Muscle of leg (tissue), 16 donors: ENCODE measurements around the gene FAM133A. TPM values are rescaled to one million over a fixed set of nuclear protein-coding genes. Genes with fewer than 3 reads are reported as not detected.

Experiments
- DNase-seq: peaks from one replicate; pipeline ENCODE4 v3.0.0; 2013
- H3K27ac ChIP-seq: one replicate; pipeline ENCODE4 v1.5.1; 2013; ENCODE audit warnings: mild to moderate bottlenecking, low read length, control low read depth
- H3K27me3 ChIP-seq: one replicate; pipeline ENCODE4 v1.6.1; 2013; ENCODE audit warnings: low read length; ENCODE audit not compliant: control insufficient read depth, insufficient read depth
- H3K36me3 ChIP-seq: one replicate; pipeline ENCODE4 v1.6.1; 2013; ENCODE audit warnings: low read length; ENCODE audit not compliant: control insufficient read depth, insufficient read depth
- H3K4me1 ChIP-seq: one replicate; pipeline ENCODE4 v1.6.1; 2013; ENCODE audit warnings: low read length; ENCODE audit not compliant: control insufficient read depth, insufficient read depth
- H3K4me3 ChIP-seq: one replicate; pipeline ENCODE4 v1.5.1; 2013; ENCODE audit warnings: low read length, control low read depth
- H3K9me3 ChIP-seq: replicated peaks from 2 replicates; pipeline ENCODE4 v1.6.1; 2013; ENCODE audit warnings: low read depth, low read length; ENCODE audit not compliant: control insufficient read depth
- WGBS: methylation state at CpG from one replicate; pipeline ENCODE4 v1.1.5; 2013; ENCODE audit warnings: missing lambda C conversion rate; ENCODE audit not compliant: insufficient coverage; 5-methylcytosine and 5-hydroxymethylcytosine counted together
- long read RNA-seq, 11 donors: transcript quantifications; one replicate each; lab custom pipeline, GENCODE V29; 2026
- polyA plus RNA-seq, 8 donors: library from polyadenylated mRNA; unstranded; fragments of 120-200 nt; gene quantifications; one replicate each; pipeline versions ENCODE4 v1.2.1 to v1.2.3, GENCODE V29; 2013; ENCODE audit warnings: inconsistent platforms in 1 of 8, low replicate concordance in 1 of 8; ENCODE audit not compliant: insufficient read length in 8 of 8, insufficient read depth in 1 of 8
- total RNA-seq: library from RNA; stranded (reverse); fragments of 120-200 nt; gene quantifications from one replicate; pipeline ENCODE4 v1.2.4, GENCODE V29; 2013

FAM133A gene
- 0.49 TPM for total RNA-seq
- polyA plus RNA-seq = under 1 TPM; 0.08 to 0.45 (median 0.31) TPM
- long read RNA-seq, donor 1 = 0 reads
- long read RNA-seq, donor 2 = 0 reads
- long read RNA-seq, donor 3 = 0 reads
- long read RNA-seq, donor 4 = 0 reads
- long read RNA-seq, donor 5 = 0 reads
- long read RNA-seq, donor 6 = 0 reads
- long read RNA-seq, donor 7 = 0 reads
- long read RNA-seq, donor 8 = 0 reads
- long read RNA-seq, donor 9 = 0 reads
- long read RNA-seq, donor 10 = 0 reads
- long read RNA-seq, donor 11 = 0 reads

- peak within 1 kb of the TSS; percentile 78 for H3K27ac ChIP-seq
- H3K4me1 ChIP-seq = no peaks in the 10 kb centered on the region
- H3K4me3 ChIP-seq = peak within 1 kb of the TSS; percentile 63
- WGBS = no CpG with 5 or more reads among the region's 11 CpGs
- peak; percentile 65 for DNase-seq
- H3K9me3 ChIP-seq = no peaks in the 10 kb centered on the region
- H3K27me3 ChIP-seq = peaks cover 15% of the 10 kb centered on the region
- H3K36me3 ChIP-seq = no peaks in the 10 kb centered on the region
These were observed at the start of gene FAM133A for GRCh38 chrX:93673869-93674271. Gene FAM133A (plus strand): TSS chrX:93674206. CDS start chrX:93709420, 35,214 bp downstream.

GRCh38 chrX:93637591-93637990, 36.4 kb upstream of the FAM133A start:
- no peak overlapping the region for H3K27ac ChIP-seq
- H3K36me3 ChIP-seq = no peaks in the 10 kb centered on the region
- H3K9me3 ChIP-seq = peaks cover 5% of the 10 kb centered on the region
- 84% methylated on average over 2 of the region's 2 CpGs for WGBS
- no peak overlapping the region for H3K4me3 ChIP-seq
- no peak for DNase-seq
- H3K27me3 ChIP-seq = no peaks in the 10 kb centered on the region
- H3K4me1 ChIP-seq = no peaks in the 10 kb centered on the region

- H3K9me3 ChIP-seq = peaks cover 4% of the 10 kb centered on the region
- no peak for DNase-seq
- no peaks in the 10 kb centered on the region for H3K4me1 ChIP-seq
- 75% methylated on average over 1 of the region's 1 CpG for WGBS
- H3K4me3 ChIP-seq = no peak overlapping the region
- H3K27ac ChIP-seq = no peak overlapping the region
- peaks cover 3% of the 10 kb centered on the region for H3K27me3 ChIP-seq
- H3K36me3 ChIP-seq = no peaks in the 10 kb centered on the region
These were observed 24.6 kb upstream of the FAM133A start for GRCh38 chrX:93649381-93649780.

- no peaks in the 10 kb centered on the region for H3K9me3 ChIP-seq
- peaks cover 5% of the 10 kb centered on the region for H3K27me3 ChIP-seq
- H3K27ac ChIP-seq = no peak overlapping the region
- no peaks in the 10 kb centered on the region for H3K36me3 ChIP-seq
- no peaks in the 10 kb centered on the region for H3K4me1 ChIP-seq
- 88% methylated on average over 5 of the region's 7 CpGs for WGBS
- DNase-seq = no peak
- no peak overlapping the region for H3K4me3 ChIP-seq
These were observed 13.4 kb upstream of the FAM133A start for GRCh38 chrX:93660575-93660974.

DNA sequence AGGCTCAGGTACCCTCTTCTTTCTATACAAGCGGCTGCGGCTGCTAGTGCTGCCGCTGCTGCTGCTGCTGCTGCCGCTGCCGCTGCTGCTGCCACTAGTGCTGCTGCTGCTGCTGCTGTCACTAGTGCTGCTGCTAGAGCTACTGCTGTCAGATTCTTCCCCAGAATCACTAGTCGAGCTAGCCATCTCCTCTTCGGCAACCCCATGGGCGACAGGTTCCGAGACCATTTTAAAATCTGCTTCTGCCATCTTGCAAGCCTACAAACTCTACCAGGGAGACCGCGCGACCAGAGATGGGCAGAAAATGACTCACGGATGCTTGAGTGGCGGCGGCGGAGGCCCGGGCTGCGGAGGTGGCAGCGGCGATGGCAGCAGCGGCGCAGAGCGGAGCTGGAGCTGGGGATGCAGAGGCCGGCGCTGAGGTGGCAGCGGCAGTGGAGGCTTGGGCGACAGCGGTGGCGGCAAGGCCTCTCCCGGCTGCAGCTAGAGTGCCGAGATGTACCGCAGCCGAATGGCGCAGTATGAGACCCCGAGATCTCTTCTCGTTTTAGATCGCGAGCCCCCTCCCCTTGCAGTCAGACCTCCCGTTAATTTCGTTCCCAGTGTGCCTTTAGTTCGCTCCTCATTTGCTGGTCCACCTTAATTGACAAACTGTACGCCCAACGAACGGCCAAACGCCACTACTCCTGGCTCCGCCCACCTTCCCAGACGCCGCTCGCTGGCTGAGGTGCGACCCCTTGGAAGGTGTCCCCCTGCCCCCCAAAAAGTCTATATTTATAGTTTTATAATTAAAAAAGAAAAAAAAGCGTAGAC, 744 bp upstream of the FAM133A start, which contains the start of gene NAP1L3:
NAP1L3 (minus strand) TSS at position 523 of the 813 bp plus-strand sequence; CDS start at position 249, 274 bp downstream.
- WGBS = 2% methylated on average over 40 of the region's 51 CpGs
- H3K36me3 ChIP-seq = no peaks in the 10 kb centered on the region
- peaks cover 15% of the 10 kb centered on the region for H3K27me3 ChIP-seq
- H3K9me3 ChIP-seq = no peaks in the 10 kb centered on the region
- H3K4me3 ChIP-seq = peak within 1 kb of the TSS; percentile 63
- no peaks in the 10 kb centered on the region for H3K4me1 ChIP-seq
- peak within 1 kb of the TSS; percentile 78 for H3K27ac ChIP-seq
- peak; percentile 95 for DNase-seq

GRCh38 chrX:93695981-93696380, 22.0 kb downstream of the FAM133A start:
- no peaks in the 10 kb centered on the region for H3K36me3 ChIP-seq
- WGBS = 90% methylated on average over 5 of the region's 6 CpGs

GRCh38 chrX:93703701-93704100, 29.7 kb downstream of the FAM133A start:
- no peak for DNase-seq

More at GRCh38 chrX:93695981-93696380, 22.0 kb downstream of the FAM133A start:
- no peak for DNase-seq
- Histone ChIP-seq H3K27ac (no peak overlapping the region), H3K4me3 (no peak overlapping the region), H3K9me3 (no peaks in the 10 kb centered on the region), H3K27me3 (peaks cover 2% of the 10 kb centered on the region), H3K4me1 (no peaks in the 10 kb centered on the region)

DNA sequence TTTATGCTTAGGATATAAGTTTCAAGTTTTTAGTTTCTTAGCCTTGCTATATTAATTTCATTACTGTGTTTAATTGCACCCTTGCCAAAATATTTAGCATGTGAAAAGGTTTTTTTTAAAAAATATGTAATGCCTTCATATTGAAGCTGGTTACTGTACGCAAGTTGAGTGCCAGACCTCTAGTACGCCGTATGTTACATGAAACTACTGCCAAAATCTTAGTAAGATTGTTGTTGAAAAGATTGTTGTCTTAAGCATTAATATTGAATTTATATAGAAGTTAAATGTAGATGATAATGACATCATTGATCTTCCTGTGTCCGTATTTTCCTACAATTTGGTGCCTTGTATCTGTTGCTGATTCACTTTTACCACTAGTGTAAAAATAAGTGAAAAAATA, 37.1 kb downstream of the FAM133A start:
- H3K4me3 ChIP-seq = no peak overlapping the region
- no peaks in the 10 kb centered on the region for H3K4me1 ChIP-seq
- 90% methylated on average over 2 of the region's 4 CpGs for WGBS
- H3K36me3 ChIP-seq = no peaks in the 10 kb centered on the region
- peaks cover 2% of the 10 kb centered on the region for H3K27me3 ChIP-seq
- no peaks in the 10 kb centered on the region for H3K9me3 ChIP-seq
- no peak for DNase-seq
- no peak overlapping the region for H3K27ac ChIP-seq

More at GRCh38 chrX:93703701-93704100, 29.7 kb downstream of the FAM133A start:
- no CpG with 5 or more reads among the region's 2 CpGs for WGBS
- no peaks in the 10 kb centered on the region for H3K9me3 ChIP-seq
- H3K36me3 ChIP-seq = no peaks in the 10 kb centered on the region
- no peak overlapping the region for H3K27ac ChIP-seq
- no peaks in the 10 kb centered on the region for H3K27me3 ChIP-seq
- H3K4me3 ChIP-seq = no peak overlapping the region
- no peaks in the 10 kb centered on the region for H3K4me1 ChIP-seq

- Histone ChIP-seq H3K4me1 (no peaks in the 10 kb centered on the region), H3K4me3 (no peak overlapping the region), H3K9me3 (no peaks in the 10 kb centered on the region), H3K27me3 (peaks cover 6% of the 10 kb centered on the region), H3K27ac (no peak overlapping the region), H3K36me3 (no peaks in the 10 kb centered on the region)
- DNase-seq = peak; percentile 2
These were observed 67.8 kb downstream of the FAM133A start for GRCh38 chrX:93741811-93742210.

- Histone ChIP-seq H3K4me1 (no peaks in the 10 kb centered on the region), H3K36me3 (no peaks in the 10 kb centered on the region), H3K27me3 (no peaks in the 10 kb centered on the region), H3K27ac (no peak overlapping the region), H3K9me3 (no peaks in the 10 kb centered on the region), H3K4me3 (no peak overlapping the region)
- no peak for DNase-seq
- WGBS = 100% methylated on average over 1 of the region's 5 CpGs
These were observed 86.2 kb downstream of the FAM133A start for GRCh38 chrX:93760163-93760562.
